22Rv1 (cell line): ENCODE results near the gene MAGI3.

Experiments used
- H3K27ac ChIP-seq: fragments of 450-650 bp; 2 replicates; pipeline ENCODE4 v1.5.1; 2017
- CTCF ChIP-seq: fragments of 450-650 bp; IDR thresholded peaks from 2 replicates; pipeline ENCODE4 v1.5.1; 2017; ENCODE audit warnings: mild to moderate bottlenecking
- ZFX ChIP-seq: fragments of 450-650 bp; IDR thresholded peaks from 2 replicates; pipeline ENCODE4 v1.6.1; 2017; ENCODE audit warnings: antibody characterized with exemption, borderline replicate concordance

MAGI3 gene

GRCh38 chr1:113665071-113665470, 274.8 kb downstream of the MAGI3 start:
- H3K27ac ChIP-seq, result no peak overlapping the region
- TF ChIP-seq ZFX (no peak), CTCF (no peak)

- no peak overlapping the region for H3K27ac ChIP-seq
- TF ChIP-seq CTCF, result no peak
- no peak for TF ChIP-seq ZFX
Observed at GRCh38 chr1:113666126-113666525, 275.8 kb downstream of the MAGI3 start.

- no peak overlapping the region for H3K27ac ChIP-seq
- TF ChIP-seq ZFX (no peak), CTCF (no peak)
Observed at GRCh38 chr1:113669988-113670387, 279.7 kb downstream of the MAGI3 start.

- TF ChIP-seq CTCF (no peak), ZFX (no peak)
- H3K27ac ChIP-seq, result no peak overlapping the region
Observed at GRCh38 chr1:113670650-113671049, 280.3 kb downstream of the MAGI3 start.

GRCh38 chr1:113672491-113672890, 282.2 kb downstream of the MAGI3 start:
- H3K27ac ChIP-seq, result no peak overlapping the region
- TF ChIP-seq ZFX (no peak), CTCF (no peak)

- TF ChIP-seq ZFX (no peak), CTCF (no peak)
- H3K27ac ChIP-seq, result no peak overlapping the region
Observed at GRCh38 chr1:113674591-113674990, 284.3 kb downstream of the MAGI3 start.

- TF ChIP-seq CTCF (no peak), ZFX (no peak)
- no peak overlapping the region for H3K27ac ChIP-seq
Observed at GRCh38 chr1:113675302-113675701, 285.0 kb downstream of the MAGI3 start.
